HFFc6 (cell line): ENCODE results near the gene JMJD8. TPM values are rescaled to one million over a fixed set of nuclear protein-coding genes. Genes with fewer than 3 reads are reported as not detected.

Experiments used
- DNase-seq: peaks from one replicate; pipeline ENCODE4 v3.0.0-alpha.2; 2018
- H3K27ac Mint-ChIP-seq: 2 replicates; pipeline ENCODE4 v1.8.0; 2020; ENCODE audit warnings: mild to moderate bottlenecking, mixed read lengths
- H3K27me3 Mint-ChIP-seq: 2 replicates; pipeline ENCODE4 v1.8.0; 2021; ENCODE audit warnings: mild to moderate bottlenecking, moderate library complexity, mixed read lengths; ENCODE audit not compliant: insufficient read depth
- H3K36me3 Mint-ChIP-seq: 2 replicates; pipeline ENCODE4 v1.8.0; 2021; ENCODE audit warnings: low read depth, mixed read lengths
- H3K4me1 Mint-ChIP-seq: 2 replicates; pipeline ENCODE4 v1.8.0; 2020; ENCODE audit warnings: low read depth, mixed read lengths
- H3K4me3 Mint-ChIP-seq: 2 replicates; pipeline ENCODE4 v1.8.0; 2020; ENCODE audit warnings: mild to moderate bottlenecking, moderate library complexity, mixed read lengths
- H3K9me3 Mint-ChIP-seq: 2 replicates; pipeline ENCODE4 v1.8.0; 2020; ENCODE audit warnings: mild to moderate bottlenecking, mixed read lengths
- total RNA-seq, 6 experiments: library from RNA; stranded (reverse); fragmentation: NEBNext Ultra II Directional; extraction: Animal tissue kit (Norgen Biotek cat#: 25700); gene quantifications; 2 replicates in 1 of 6; 3 replicates in 5 of 6; pipeline ENCODE4 v1.2.3, GENCODE V29; 2021
- TF ChIP-seq, protein P1 (sequence below): fragments of 200-600 bp; sonication (generic); IDR thresholded peaks from 2 replicates; pipeline ENCODE4 v1.5.0; 2021; ENCODE audit warnings: antibody characterized with exemption, mild to moderate bottlenecking

JMJD8 gene
- total RNA-seq, 6 experiments from 2014 or later, result 7.6 to 10.6 (median 9.3) TPM

DNA sequence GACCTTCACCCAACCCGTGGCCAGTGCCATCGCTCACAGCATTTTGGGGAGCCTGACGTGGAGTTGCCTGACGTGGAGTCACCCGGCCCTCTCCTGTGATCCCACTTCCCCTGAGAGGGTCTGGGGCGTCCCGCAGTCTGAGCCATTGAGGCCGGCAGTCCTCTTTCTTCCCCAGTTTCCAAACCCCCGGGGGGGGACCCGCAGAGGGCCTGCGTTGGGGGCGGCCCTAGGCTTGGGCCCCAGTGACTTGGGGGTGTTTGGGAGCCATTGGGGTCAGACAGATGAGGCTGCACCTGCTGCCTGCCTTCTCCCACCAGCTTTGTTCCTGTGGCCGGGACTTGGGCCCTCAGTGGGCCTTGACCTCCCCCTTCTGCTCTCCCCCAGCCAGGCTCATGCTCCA is 14.5 kb downstream of the JMJD8 start:
- no peak for DNase-seq
- H3K9me3 Mint-ChIP-seq, result no peaks in the 10 kb centered on the region
- TF ChIP-seq, protein P1, sequence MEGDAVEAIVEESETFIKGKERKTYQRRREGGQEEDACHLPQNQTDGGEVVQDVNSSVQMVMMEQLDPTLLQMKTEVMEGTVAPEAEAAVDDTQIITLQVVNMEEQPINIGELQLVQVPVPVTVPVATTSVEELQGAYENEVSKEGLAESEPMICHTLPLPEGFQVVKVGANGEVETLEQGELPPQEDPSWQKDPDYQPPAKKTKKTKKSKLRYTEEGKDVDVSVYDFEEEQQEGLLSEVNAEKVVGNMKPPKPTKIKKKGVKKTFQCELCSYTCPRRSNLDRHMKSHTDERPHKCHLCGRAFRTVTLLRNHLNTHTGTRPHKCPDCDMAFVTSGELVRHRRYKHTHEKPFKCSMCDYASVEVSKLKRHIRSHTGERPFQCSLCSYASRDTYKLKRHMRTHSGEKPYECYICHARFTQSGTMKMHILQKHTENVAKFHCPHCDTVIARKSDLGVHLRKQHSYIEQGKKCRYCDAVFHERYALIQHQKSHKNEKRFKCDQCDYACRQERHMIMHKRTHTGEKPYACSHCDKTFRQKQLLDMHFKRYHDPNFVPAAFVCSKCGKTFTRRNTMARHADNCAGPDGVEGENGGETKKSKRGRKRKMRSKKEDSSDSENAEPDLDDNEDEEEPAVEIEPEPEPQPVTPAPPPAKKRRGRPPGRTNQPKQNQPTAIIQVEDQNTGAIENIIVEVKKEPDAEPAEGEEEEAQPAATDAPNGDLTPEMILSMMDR, result no peak
- no peaks in the 10 kb centered on the region for H3K36me3 Mint-ChIP-seq
- no peak overlapping the region for H3K27ac Mint-ChIP-seq
- no peaks in the 10 kb centered on the region for H3K4me1 Mint-ChIP-seq
- H3K4me3 Mint-ChIP-seq, result no peak overlapping the region
- no peaks in the 10 kb centered on the region; the same call in 1 of the 2 replicates for H3K27me3 Mint-ChIP-seq

DNA sequence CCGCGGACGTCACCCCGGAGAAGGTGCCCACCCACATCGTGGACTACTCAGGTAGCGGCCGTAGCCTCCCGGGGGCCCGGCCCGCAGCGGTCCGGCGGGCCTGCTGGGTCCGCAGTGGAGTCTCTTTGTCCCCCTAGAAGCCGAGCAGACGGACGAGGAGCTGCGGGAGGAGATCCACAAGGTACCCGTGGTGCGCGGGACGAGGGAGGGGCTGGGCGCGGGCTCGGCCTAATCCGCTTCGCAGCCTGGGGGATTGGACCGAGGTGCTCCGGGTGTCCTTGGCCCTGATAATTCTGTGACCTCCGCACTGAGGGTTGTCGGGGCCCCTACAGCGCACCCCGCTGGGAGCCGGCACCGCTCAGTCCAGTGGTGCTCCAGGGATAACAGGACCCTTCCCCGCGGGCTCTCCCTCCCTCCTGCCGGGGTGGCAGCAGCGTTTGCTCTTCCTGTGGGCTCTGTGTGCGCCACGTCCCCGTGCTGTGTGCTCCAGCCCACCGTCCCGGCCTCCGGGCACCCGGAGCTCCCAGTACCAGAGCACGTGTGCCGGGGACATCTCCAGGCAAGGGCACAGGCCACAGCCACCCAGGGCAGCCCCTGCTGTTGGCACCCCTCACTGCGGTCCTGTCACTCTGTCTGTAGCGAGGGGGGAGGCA is 15.5 kb downstream of the JMJD8 start:
- Mint-ChIP-seq H3K9me3 (no peaks in the 10 kb centered on the region), H3K27ac (no peak overlapping the region; the same call in 1 of the 2 replicates), H3K36me3 (no peaks in the 10 kb centered on the region), H3K27me3 (no peaks in the 10 kb centered on the region; the same call in 1 of the 2 replicates), H3K4me3 (peak overlapping the region; percentile 84), H3K4me1 (no peaks in the 10 kb centered on the region)
- no peak for DNase-seq
- TF ChIP-seq, protein P1, result no peak

DNA sequence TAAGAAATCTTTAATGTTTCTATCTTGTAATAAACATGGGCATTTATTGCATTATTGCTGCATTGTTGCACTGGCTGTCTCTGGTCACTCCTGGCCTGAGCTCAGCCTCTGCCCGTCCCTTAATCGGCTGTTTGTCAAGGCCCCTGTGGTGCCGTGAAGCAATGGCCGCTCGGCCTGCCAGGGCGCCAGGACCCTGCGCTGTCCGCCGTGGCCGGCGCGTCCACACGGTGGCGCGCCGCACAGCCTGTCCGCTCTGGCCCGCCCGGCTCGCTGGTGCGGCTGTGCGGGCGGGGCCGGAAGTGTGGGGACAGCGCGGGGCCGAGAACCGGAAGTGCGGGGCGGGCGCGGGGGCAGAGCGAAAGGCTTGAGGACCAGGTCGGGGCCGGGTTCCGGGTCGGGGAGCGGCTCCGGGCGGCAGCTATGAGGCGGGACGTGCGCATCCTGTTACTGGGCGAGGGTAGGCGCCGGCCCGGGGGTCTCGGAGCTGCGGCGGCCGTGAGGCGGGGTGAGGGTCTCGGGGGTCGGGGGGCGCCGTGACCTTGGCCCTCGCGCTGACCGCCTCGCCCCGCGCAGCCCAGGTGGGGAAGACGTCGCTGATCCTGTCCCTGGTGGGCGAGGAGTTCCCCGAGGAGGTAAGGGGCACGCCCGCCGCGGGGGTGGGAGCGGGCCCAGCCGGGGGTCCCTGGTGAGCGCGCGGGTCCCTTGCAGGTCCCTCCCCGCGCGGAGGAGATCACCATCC is 16.2 kb downstream of the JMJD8 start, which contains the start of gene RHOT2:
Gene RHOT2, plus strand, starts transcription at position 353 of the 739 bp plus-strand sequence. Its CDS starts 68 bp downstream, at position 421.
- TF ChIP-seq, protein P1, result peak; percentile 93
- H3K4me3 Mint-ChIP-seq, result peak within 1 kb of the TSS; percentile 84
- no peaks in the 10 kb centered on the region for H3K4me1 Mint-ChIP-seq
- H3K27ac Mint-ChIP-seq, result peak within 1 kb of the TSS; percentile 69
- no peaks in the 10 kb centered on the region for H3K36me3 Mint-ChIP-seq
- peak; percentile 87 for DNase-seq
- H3K27me3 Mint-ChIP-seq, result no peaks in the 10 kb centered on the region; the same call in 1 of the 2 replicates
- H3K9me3 Mint-ChIP-seq, result no peaks in the 10 kb centered on the region

DNA sequence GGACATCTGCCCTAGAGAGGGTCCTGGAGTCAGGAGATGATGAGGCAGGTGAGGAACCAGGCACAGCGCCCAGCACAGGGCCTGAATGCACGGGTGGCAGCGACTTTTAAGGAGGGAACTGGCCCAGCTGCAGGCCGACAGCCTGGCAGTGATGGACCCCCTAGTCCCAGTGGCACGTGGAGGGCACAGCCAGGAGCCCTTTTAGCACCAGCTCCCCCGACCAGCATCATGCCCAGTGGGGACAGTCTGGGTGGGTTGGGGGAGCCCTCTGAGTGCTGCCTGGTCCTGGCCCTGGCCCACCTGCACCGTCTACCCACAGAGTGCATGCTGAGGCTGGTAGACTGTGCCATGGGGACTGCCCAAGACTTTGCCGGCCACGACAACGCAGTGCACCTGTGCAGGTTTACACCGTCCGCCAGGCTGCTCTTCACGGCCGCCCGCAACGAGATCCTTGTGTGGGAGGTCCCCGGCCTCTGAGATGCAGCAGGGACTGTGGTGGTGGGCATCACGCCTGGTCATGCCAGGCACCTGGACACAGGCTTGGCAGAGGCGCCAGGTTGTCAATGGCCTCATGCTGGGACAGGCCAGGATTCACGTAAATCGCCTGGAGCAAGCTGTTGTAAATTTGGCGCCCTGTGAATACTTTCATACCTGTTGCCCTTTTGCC is 16.9 kb downstream of the JMJD8 start:
- H3K4me1 Mint-ChIP-seq, result no peaks in the 10 kb centered on the region
- H3K9me3 Mint-ChIP-seq, result no peaks in the 10 kb centered on the region
- TF ChIP-seq, protein P1, result no peak
- H3K27me3 Mint-ChIP-seq, result no peaks in the 10 kb centered on the region; the same call in 1 of the 2 replicates
- DNase-seq, result no peak
- peak overlapping the region; percentile 77 for H3K4me3 Mint-ChIP-seq
- peak overlapping the region; percentile 69 for H3K27ac Mint-ChIP-seq
- no peaks in the 10 kb centered on the region for H3K36me3 Mint-ChIP-seq

DNA sequence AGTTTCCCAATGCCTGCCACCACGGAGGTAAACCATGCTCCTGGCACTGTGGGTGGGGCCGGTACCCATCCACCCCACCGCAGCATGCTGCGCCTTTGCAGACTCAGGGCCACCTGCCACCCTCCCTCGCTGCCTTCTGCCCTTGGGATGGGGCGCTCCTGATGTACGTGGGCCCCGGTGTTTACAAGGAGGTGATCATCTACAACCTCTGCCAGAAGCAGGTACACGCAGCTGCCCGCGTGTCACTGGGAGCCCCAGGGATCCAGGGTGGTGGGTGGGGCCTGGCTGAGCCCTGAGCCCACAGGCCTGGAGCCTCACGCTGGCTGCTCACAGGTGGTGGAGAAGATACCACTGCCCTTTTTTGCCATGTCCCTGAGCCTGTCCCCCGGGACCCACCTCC is 17.6 kb downstream of the JMJD8 start:
- Mint-ChIP-seq H3K27me3 (no peaks in the 10 kb centered on the region; the same call in 1 of the 2 replicates), H3K4me1 (no peaks in the 10 kb centered on the region), H3K27ac (no peak overlapping the region), H3K36me3 (no peaks in the 10 kb centered on the region), H3K9me3 (no peaks in the 10 kb centered on the region), H3K4me3 (no peak overlapping the region)
- DNase-seq, result no peak
- TF ChIP-seq, protein P1, result no peak
